ENCODE measurements around the gene GMPS. TPM values are rescaled to one million over a fixed set of nuclear protein-coding genes. Genes with fewer than 3 reads are reported as not detected.

Gene GMPS
- total and polyA plus RNA-seq, 2 of the 4 experiments (the other 2 are of a cell fraction): 33.9 to 52.5 TPM

- no peak overlapping the region for H3K4me2 ChIP-seq (ENCODE audit: low read depth, low read length)
- no peak overlapping the region for H3K27ac ChIP-seq (ENCODE audit: insufficient read depth, low read length)
- CTCF ChIA-PET: no interaction called here
These were observed 20.9 kb downstream of the GMPS start for GRCh38 chr3:155891321-155891720.

More at GRCh38 chr3:155891321-155891720, 20.9 kb downstream of the GMPS start:
- H2BK15ac ChIP-seq (ENCODE audit: low read depth, low read length): no peak overlapping the region
- peaks cover 4% of the 10 kb centered on the region; the same call in 1 of the 2 replicates for H3K9me1 ChIP-seq (ENCODE audit: insufficient read depth, low read length)
- H4K20me1 ChIP-seq (ENCODE audit: insufficient read depth, low read length): peaks cover 18% of the 10 kb centered on the region
- no peak overlapping the region for H3K18ac ChIP-seq (ENCODE audit: low read depth, low read length)
- H3K4me1 ChIP-seq (ENCODE audit: control insufficient read depth, insufficient read depth, low read length): peaks cover 6% of the 10 kb centered on the region
- POLR2A ChIA-PET (ENCODE audit: unreplicated experiment): no interaction called here
- TF ChIP-seq, protein P1, sequence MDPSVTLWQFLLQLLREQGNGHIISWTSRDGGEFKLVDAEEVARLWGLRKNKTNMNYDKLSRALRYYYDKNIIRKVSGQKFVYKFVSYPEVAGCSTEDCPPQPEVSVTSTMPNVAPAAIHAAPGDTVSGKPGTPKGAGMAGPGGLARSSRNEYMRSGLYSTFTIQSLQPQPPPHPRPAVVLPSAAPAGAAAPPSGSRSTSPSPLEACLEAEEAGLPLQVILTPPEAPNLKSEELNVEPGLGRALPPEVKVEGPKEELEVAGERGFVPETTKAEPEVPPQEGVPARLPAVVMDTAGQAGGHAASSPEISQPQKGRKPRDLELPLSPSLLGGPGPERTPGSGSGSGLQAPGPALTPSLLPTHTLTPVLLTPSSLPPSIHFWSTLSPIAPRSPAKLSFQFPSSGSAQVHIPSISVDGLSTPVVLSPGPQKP (IDR thresholded peaks at IDR 0.05; ENCODE audit: borderline replicate concordance, low read depth, low read length): no peak
- TF ChIP-seq SMC3 (IDR thresholded peaks at IDR 0.05; ENCODE audit: low read depth, low read length): no peak
- no peak for TF ChIP-seq FOS (IDR thresholded peaks at IDR 0.05; ENCODE audit: low read depth, low read length)
- TF ChIP-seq, protein P2, sequence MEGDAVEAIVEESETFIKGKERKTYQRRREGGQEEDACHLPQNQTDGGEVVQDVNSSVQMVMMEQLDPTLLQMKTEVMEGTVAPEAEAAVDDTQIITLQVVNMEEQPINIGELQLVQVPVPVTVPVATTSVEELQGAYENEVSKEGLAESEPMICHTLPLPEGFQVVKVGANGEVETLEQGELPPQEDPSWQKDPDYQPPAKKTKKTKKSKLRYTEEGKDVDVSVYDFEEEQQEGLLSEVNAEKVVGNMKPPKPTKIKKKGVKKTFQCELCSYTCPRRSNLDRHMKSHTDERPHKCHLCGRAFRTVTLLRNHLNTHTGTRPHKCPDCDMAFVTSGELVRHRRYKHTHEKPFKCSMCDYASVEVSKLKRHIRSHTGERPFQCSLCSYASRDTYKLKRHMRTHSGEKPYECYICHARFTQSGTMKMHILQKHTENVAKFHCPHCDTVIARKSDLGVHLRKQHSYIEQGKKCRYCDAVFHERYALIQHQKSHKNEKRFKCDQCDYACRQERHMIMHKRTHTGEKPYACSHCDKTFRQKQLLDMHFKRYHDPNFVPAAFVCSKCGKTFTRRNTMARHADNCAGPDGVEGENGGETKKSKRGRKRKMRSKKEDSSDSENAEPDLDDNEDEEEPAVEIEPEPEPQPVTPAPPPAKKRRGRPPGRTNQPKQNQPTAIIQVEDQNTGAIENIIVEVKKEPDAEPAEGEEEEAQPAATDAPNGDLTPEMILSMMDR (conservative IDR thresholded peaks at IDR 0.05; ENCODE audit: low read depth, low read length): no peak
- TF ChIP-seq CHD1 (IDR thresholded peaks at IDR 0.05; ENCODE audit: low read depth, low read length): no peak
- TF ChIP-seq MAZ (IDR thresholded peaks at IDR 0.05; ENCODE audit: borderline replicate concordance, low read depth, low read length): no peak
- no peak for TF ChIP-seq POLR2A (IDR thresholded peaks at IDR 0.05; ENCODE audit: low read depth, low read length)
- no peak for TF ChIP-seq RAD21 (IDR thresholded peaks at IDR 0.05; ENCODE audit: low read length)
- no peak for TF ChIP-seq USF2 (IDR thresholded peaks at IDR 0.05; ENCODE audit: low read depth, low read length)
- TF ChIP-seq RFX5 (IDR thresholded peaks at IDR 0.05; ENCODE audit: low read depth, low read length): no peak
- no peak for TF ChIP-seq CEBPB (IDR thresholded peaks at IDR 0.05; ENCODE audit: low read depth, low read length)
- TF ChIP-seq BHLHE40 (IDR thresholded peaks at IDR 0.05; ENCODE audit: low read depth, low read length): no peak
- TF ChIP-seq RCOR1 (IDR thresholded peaks at IDR 0.05; ENCODE audit: insufficient replicate concordance, low read length): no peak
- no peak for TF ChIP-seq MXI1 (IDR thresholded peaks at IDR 0.05; ENCODE audit: borderline replicate concordance, low read depth, low read length)
- no TSS peak for BruUV-seq (replicated peaks)
- no peak overlapping the region for H2AK9ac ChIP-seq (replicated peaks; ENCODE audit: low read depth, low read length, poor library complexity)
- DNase-seq: no peak
- no peak overlapping the region for H4K5ac ChIP-seq (ENCODE audit: low read depth, low read length)
- in situ Hi-C loops (cut with MboI; ENCODE audit: low sequenced_read_pairs) (no loop called here), intact Hi-C loops (cut with micrococcal nuclease) (no loop called here), dilution Hi-C loops (cut with HindIII; ENCODE audit: low sequenced_read_pairs, unreplicated experiment) (no loop called here)
- no peak overlapping the region for H3K56ac ChIP-seq (ENCODE audit: extremely low read depth, insufficient read depth, low read length)
- no peak overlapping the region for H3K4me3 ChIP-seq (ENCODE audit: insufficient read depth, low read depth, low read length)
- H3K79me1 ChIP-seq (ENCODE audit: low read depth in 1 of 2, low read length in 2 of 2): peaks cover 6 to 31% of the 10 kb centered on the region in 2 experiments; a peak in 3 of 4 replicates
- H3K23ac ChIP-seq (ENCODE audit: low read depth, low read length): no peak overlapping the region
- H2AK5ac ChIP-seq (ENCODE audit: low read depth, low read length): no peak overlapping the region
- no peak overlapping the region for H4K8ac ChIP-seq (ENCODE audit: low read depth in 2 of 2, low read length in 2 of 2)
- no peak overlapping the region for H2AFZ ChIP-seq (replicated peaks; ENCODE audit: low read length, poor library complexity)
- H3K9ac ChIP-seq (ENCODE audit: low read depth, low read length): no peak overlapping the region
- no peak overlapping the region for H2BK120ac ChIP-seq (ENCODE audit: low read depth, low read length)
- peaks cover 7% of the 10 kb centered on the region for H3K36me3 ChIP-seq (ENCODE audit: control insufficient read depth, insufficient read depth, low read length)
- H3K4ac ChIP-seq (ENCODE audit: low read depth, low read length): no peak overlapping the region
- H3K14ac ChIP-seq (replicated peaks; ENCODE audit: low read depth, low read length): no peak overlapping the region
- no peaks in the 10 kb centered on the region for H3K27me3 ChIP-seq (ENCODE audit: control insufficient read depth, insufficient read depth, low read length)
- H4K91ac ChIP-seq (ENCODE audit: insufficient read depth, low read depth, low read length): no peak overlapping the region
- no peak; the same call in 1 of the 2 replicates for ATAC-seq (ENCODE audit: low read depth)
- H3K9me3 ChIP-seq (ENCODE audit: control insufficient read depth, insufficient read depth, low read length): no peaks in the 10 kb centered on the region
- 100% methylated on average over 3 of the region's 5 CpGs; no CpG with 5 or more reads in 1 of the 2 experiments for WGBS, 2 experiments (ENCODE audit: extremely low coverage in 2 of 2, insufficient read length in 1 of 2)
- no peak overlapping the region for H2BK5ac ChIP-seq (ENCODE audit: low read depth, low read length, poor library complexity, severe bottlenecking)
- no peak overlapping the region for H2BK20ac ChIP-seq (ENCODE audit: low read depth, low read length)
